HG03280 (cell line): ENCODE measurements around the gene BBLN.

Experiments used
- ATAC-seq: cut with Tn5 transposase; IDR thresholded peaks from one replicate; pipeline ENCODE4 v1.9.1; 2021; ENCODE audit warnings: mild to moderate bottlenecking, moderate library complexity; ENCODE audit not compliant: unreplicated experiment

BBLN gene

DNA sequence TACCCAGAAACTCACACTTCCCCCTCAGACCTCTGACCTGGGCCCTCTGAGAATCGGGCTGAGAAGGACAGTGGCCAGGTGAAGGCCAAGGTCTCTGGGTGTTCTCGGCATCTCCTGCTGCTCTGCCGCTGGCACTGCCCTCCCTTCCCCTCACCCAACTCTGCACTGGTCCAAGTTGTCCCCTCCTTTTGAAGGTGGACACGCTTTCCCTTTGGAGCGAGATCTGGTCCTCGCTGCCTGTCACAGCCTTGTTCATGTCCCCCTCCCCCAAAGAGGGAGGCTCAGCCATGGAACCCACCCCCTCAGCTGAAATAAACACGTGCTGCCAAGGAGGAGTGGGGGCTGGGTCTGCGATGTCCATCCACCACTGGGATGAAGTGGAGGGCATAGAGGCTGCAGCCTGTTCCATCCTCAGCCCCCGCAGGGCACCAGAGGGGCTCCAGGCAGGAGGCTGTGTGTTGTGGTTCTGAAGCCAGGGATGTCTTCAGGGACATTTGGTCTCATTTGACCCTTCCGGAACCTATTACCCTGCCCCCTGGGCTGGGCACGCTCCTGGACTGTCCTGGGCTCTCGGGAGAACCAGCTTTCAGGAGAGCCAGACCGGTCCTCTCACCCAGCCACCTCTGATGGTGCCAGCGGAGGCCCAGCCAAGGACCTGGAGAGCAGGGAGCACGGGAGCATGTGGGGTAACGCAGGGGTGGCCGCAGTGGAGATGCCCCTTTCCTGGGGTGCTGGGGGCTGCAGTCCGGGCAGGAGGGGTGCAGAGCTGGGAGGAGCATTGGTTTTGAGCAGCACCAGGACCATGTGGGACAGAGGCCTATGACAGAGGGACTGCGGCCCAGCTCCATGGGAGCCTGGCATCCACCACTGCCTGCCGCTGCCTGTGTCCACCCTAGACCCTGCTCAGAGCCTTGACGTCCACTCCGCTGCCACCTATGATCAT, 15.6 kb upstream of the BBLN start:
- no peak for ATAC-seq

DNA sequence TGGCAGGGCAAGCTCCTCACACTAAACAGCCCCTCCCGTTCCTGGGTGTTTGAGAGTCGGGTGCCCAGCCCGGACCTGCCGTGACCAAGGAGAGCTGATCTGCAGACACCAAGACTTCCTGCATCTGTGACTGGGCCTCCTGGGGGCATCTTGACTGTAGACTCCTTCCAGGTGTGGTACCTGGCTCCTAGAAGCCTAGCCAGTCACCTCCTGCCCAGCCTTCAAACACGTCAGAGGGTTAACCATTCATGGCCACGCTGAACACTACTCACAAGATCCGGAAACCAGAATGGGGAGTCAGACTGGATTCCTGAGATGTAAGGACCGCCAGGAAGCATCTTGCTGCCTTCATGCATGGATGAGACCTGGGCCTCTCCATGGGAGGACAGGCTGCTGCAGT, 14.5 kb upstream of the BBLN start:
- ATAC-seq: no peak

DNA sequence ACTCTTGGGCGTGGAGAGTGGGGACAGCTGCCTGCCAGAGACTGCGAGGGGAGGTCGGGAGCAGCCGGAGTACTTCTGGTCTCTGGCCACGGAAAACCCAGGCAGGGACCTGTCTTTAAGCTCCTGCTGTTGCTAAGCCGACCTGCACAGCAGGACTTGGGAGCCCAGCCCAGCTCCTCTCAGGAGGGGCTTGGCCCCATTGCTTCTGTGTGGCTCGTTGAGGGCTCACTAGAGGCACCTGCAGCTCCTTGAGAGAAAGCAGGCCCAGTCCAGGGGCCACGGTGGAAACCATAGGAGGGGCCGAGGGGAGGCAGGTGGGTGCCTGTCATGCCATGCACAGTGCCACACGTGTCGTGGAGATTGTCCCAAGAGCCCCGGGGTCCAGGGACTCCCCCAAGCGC, 14.1 kb upstream of the BBLN start:
- ATAC-seq: no peak

DNA sequence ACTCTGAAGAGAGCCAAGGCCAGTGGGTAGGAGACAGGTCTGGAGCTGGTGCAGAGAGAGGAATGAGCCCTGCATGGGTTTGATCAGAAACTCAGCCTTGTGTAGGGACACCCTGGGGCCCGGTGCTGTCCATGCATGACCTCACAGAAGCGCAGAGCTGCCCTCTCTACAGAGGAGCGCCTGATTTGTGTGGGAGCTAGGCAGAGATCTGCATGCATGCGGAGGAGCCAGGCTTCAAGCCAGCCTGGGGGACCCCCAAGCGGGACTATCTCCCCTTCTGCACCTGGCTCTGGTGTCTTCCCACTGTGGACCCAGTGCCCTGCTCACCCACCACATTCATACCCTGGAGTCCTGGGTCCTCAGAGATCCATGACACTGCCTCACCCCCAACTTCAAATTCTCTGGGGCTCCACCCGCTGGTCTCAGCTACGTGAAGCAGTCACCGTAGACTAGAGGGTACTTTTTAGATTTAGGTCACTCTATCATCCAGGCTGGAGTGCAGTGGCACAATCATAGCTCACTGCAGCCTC, 13.4 kb upstream of the BBLN start:
- no peak for ATAC-seq

DNA sequence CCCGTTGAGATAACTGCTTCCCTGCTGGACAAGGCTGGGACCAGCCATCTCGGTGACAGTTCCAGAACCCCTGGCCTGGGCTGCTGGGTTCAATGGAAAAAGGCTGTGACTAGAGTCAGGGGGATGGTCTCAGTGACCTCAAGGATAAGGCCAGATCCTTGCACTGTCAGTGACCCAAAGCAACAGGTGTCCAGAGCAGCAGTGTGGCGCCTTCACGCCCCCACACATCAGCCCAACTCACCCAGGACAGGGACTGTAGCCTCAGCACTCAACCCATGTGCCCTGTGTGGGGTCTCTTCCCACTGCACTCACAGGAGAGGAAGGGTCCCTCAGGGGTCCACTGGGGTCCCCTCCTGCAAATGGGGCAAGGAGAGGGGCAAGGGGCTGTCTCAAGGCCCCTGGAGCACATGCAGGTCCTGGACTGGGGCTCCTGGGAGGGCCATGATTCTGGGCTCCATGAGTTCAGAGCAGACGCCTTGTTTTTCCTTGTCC, 11.5 kb upstream of the BBLN start:
- no peak for ATAC-seq

DNA sequence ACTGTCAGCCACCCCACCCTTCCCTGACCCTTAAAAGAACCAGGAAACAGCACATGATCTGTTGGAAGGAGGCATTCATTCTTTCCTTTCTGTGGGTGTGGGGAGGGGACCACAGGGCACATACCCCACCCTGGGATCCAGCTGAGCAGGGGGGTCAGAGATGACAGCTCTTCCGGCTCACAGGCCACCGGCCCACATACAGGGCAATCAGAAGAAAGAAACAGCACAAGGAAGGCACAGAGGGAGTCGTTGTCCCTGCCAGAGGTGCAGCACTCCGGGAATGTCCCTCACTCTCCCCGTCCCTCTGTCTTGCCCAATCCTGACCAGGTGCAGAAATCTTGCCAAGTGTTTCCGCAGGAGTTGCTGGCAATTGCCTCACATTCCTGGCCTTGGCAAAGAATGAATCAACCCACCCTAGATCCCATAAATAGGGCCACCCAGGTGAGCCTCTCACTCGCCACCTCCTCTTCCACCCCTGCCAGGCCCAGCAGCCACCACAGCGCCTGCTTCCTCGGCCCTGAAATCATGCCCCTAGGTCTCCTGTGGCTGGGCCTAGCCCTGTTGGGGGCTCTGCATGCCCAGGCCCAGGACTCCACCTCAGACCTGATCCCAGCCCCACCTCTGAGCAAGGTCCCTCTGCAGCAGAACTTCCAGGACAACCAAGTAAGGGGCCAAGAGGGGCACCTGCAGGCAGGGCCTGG, 10.9 kb upstream of the BBLN start, which contains the start of gene LCN2:
Gene LCN2, plus strand, starts transcription at position 453 of the 701 bp plus-strand sequence. Its CDS starts 73 bp downstream, at position 526.
- ATAC-seq: no peak

DNA sequence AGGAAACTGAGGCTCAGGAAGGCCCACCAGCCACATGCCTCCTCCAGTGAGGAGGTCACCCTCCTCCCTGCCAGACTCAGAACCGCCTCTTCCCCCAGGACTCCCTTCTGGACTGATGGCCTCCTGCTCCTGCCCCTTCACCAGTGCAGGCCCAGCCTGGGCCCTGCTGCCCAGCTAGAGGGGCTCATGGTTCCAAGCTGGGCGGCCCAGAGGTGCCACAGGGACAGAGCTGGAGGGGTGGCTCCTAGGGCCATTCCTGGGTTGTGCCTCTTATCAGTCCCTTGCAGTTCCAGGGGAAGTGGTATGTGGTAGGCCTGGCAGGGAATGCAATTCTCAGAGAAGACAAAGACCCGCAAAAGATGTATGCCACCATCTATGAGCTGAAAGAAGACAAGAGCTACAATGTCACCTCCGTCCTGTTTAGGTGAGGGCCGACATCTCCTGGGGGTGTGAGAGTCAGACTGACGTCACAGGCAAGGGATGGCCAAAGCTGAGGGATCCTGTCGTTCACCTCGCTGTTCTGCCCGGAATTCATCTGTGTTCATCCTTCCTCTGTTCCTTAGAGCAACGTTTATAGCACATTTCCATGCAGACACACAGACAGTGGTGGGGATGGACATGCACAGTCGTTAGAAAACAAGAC, 10.0 kb upstream of the BBLN start:
- no peak for ATAC-seq

DNA sequence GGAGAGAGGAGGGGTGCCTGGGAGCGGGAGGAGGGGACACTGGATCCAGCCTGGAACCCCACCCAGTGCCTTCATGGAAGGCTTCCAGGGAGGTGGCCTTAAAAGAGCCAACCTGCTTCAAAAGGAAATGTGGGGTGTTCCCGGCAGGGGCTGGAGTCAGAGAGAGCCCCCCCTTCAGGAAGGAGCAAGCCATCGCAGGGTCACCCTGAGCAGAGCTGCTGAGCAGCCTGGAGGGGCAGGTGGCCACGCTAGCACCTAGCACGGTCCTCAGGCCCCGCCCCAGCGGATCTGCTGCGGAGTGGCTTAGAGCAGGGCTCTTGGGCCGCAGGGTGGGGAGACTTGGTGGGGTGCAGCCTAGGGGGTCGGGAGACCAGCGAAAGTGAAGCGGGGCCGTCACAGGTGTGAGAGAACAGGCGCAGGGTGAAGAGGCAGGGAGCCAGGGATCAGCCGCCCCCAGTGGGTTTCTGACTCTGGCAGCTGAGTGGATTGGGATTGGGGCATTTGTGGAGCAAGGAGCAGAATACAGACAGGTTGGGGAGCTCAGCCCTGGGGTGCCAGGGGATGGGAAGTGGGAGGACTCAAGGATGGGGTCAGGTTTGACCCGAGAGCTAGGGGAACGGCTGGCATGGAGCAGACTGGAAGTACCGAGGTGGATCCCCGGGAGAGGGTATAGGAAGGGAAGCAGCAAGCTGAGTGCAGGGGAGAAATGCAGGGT, 9.3 kb upstream of the BBLN start:
- no peak for ATAC-seq

DNA sequence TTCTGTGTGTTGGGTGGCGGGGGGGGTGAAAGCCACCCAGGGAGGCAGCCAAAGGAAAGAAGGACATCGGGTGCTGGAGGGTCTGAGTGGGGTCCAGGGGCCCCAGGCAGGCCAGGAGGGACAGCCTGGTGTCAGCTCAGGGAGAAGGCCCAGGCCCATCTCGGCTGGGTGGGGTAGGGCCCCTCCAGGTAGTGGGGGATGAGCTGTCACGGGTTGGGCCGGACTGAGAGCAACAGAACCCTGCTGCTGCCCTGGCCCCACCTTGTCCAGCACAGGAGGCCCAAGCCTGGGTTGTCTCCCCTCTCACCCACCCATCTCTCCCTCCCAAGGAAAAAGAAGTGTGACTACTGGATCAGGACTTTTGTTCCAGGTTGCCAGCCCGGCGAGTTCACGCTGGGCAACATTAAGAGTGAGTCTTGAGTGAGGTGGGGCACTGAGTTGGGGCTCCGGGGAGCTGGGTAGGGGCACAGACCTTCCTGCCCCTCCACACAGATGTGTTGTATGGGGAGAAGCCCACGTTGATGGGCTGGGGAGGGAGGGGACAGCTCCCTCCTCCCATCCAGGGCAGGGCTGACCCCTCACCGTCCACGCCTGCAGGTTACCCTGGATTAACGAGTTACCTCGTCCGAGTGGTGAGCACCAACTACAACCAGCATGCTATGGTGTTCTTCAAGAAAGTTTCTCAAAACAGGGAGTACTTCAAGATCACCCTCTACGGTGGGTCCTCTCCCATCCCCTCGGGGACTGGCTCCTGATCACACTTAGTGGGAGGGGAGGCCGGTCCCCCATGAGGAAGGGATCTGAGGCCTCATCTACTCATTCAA, 8.5 kb upstream of the BBLN start:
- no peak for ATAC-seq

DNA sequence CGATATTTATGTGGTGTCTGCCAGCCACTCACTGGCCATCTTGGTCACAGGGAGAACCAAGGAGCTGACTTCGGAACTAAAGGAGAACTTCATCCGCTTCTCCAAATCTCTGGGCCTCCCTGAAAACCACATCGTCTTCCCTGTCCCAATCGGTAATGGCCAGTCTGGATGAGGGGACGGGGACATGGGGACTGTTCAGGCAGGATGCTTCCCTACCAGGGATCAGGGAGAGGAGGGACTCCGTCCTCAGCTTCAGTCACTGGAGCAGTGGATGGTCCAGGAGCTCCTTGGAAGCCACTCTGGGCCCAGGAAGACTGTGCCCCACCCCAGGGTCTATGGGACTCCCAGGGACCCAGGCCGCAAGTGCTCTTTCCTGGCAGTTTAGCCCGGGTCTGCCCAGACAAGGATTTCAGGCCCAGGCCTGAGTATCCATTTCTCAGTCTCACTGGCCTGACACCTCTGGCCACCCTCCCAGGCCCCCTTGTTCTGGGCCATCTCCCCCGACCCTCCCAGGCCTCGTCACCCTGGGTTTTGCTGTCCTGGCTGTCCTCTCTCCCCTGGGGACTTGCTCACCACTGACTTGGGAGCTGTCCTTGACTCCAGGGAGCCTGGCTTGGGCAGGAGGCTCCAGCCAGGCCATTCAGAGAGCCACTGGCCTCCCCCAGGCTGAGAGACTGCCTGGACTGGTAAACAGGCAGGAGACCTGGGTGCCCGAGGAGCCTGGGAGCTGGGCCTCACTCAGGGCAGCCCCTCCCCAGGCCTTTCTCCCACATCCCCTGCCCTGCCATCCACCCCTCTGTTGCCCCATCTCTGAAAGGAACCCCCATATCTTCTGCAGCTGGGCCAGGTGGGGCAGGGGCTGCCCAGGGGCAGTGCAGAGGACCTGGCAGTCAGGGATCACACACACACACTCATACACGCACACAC, 7.7 kb upstream of the BBLN start:
- no peak for ATAC-seq

DNA sequence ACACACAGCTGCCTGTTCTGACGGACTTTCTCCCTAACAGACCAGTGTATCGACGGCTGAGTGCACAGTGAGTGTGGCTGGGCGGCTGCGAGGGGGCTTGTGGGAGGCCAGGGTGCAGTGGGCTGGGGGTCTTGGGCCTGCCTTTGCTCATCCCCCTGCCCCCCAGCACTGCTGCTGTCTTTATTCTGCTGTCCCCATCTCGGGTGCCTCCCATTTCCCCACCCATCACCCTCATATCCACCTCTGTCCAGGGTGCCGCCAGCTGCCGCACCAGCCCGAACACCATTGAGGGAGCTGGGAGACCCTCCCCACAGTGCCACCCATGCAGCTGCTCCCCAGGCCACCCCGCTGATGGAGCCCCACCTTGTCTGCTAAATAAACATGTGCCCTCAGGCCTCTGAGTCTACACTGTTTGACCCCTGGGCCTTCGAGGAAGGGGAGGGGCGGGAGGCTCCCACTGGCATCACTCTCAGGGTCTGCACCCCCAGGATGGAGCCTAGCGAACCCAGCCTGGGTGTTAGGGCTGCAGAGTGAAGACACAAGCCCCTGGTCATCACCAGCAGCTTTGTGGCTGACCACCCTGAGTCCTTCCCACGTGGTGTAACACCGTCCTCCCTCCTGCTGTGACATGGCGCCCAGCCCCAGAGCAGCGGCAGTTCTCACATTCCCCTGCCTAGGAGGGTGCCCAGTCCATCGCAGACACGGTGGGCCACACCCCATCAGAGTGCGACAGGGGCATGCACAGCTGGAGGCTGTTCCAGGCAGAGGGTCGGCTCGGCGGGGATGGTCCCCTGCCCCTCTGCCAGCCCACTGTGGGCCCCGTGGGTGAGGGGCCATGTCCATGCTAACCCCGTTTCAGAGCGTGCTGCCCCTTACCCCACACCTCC, 6.8 kb upstream of the BBLN start:
- no peak for ATAC-seq

DNA sequence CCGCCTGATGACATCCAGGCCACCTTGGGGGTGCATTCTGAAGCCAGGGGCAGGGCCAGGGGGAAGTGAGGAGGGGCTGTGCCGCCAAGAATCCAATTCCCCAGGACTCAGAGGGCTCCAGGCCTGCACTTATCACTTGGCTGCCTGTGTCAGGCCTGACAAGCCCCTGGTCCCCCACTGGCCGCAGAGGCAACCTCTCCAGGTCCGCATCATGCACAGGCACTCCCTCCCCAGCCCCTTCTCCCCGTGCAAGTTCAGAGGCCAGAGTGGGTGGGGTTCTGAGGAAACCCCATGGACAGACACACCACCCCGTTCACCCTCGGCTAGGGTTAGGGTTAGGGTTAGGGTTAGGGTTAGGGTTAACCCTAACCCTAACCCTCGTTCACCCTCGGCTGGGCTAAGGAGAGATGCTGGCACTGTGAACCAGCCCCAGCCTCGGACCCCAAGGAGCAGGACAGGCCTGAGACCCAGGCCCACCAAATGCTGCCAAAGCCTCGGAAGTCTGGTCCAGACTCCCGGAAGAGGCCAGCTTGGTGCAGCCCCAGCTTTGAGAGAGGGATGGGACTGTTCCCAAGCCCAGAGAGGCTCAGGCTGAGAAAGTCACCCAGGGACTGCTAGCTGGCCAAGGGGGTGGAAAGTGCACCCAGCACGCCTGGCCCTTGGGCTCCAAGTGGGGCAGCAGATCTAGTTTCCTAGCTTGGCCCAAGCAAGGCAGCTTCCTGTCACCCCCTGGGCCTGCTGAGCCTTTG, 5.9 kb upstream of the BBLN start:
- ATAC-seq: no peak

DNA sequence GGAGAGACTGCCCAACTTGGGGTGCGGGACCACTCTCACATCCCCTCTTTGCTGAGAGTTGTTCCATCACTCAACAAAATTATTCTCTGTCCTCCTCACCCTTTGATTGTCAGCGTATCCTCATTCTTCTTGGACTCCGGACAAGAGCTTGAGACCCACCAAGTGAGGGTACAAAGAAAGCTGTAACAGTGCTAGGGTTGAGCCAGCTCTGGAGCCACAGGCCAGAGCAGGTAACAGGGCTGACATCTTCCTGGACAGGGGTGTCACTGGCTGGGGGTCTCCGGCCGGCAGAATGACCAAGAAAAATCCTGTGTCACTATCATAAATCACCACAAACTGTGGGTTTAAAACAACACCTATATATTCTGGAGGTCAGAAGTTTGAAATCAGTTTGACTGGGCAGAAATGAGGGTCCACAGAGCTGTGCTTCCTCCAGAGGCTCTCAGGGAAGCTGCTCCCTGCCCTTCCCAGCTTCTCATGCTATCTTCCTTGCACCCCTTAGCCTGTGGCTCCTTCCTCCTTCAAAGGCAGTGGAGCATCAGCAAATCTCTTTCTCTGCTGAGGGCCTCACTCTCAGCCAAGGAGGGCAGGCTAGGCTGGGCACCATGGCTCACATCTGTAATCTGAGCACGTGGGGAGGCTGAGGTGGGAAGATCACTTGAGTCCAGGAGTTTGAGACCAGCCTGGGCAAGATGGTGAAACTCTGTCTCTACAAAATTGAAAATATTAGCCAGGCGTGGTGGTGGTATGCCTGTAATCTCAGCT, 4.1 kb upstream of the BBLN start:
- ATAC-seq: no peak

DNA sequence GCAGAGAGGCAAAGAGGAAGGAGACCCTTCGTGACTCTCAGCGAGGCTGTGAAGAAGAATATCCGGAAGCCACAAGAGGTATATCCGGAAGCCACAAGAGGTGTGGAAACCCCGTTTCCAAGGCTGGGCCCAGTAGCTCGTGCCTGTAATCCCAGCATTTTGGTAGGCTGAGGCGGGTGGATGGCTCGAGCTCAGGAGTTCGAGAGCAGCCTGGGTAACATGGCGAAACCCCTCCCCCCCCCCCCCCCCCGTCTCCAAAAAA, 612 bp upstream of the BBLN start:
- no peak for ATAC-seq

DNA sequence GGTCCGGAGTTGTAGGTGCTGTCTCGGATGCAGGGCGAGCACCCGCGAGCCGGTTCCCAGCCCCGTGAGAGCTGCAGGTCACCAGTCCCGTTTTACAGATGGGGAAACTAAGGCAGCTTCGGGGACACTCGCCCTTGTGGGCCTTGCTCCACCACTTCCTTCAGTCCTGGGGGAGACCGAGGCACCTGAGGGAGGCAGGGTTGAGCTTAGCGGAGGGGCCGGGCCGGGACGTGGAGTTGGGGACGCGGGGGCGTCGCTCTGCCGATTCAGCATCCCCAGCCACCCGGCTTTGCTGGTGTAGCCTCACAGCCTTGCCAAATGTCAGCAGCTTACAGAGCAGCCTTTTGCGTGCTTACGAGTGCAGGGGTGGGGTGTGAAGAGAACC, 530 bp downstream of the BBLN start:
- peak; percentile 13 for ATAC-seq

DNA sequence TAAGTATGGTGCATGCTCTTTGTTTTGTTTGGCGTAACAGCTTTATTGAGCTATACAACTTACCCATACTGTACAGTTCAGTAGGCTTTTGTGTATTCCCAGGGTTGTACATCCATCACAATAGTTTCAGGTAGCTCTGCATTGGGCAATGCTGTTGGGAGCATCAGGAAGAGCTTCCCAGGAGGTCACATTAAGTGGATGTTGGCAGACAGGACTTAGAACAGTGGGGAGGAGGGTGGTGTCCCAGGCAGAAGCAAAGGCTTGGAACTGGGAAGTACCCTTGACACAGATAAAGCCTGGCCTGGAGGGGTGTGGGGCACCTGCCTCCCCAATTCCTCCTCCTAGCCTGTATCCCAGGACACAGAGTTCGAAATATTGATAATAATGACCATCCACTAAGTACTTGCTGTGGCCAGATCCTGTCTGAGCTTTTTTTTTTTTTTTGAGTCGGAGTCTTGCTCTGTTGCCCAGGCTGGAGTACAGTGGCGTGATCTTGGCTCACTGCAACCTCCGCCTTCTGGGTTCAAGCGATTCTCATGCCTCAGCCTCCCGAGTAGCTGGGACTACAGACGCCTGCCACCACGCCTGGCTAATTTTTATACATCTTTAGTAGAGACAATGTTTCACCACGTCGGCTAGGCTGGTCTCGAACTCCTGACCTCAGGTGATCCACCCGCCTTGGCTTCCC, 1.3 kb downstream of the BBLN start:
- ATAC-seq: no peak
